ENCODE data around the gene JPT1. TPM values are rescaled to one million over a fixed set of nuclear protein-coding genes. Genes with fewer than 3 reads are reported as not detected.

JPT1 gene
- total and polyA plus RNA-seq, 2 donors (not counting 3 experiments of a cell fraction or from before 2014, with no cell fraction given), result 212 to 352 TPM

GRCh38 chr17:75194879-75195278 is 40.6 kb upstream of the JPT1 start:
- Histone ChIP-seq H3K4me2 (ENCODE audit: insufficient read depth, low read length) (no peak overlapping the region), H3K9me1 (replicated peaks; ENCODE audit: control insufficient read depth, extremely low read depth, insufficient read depth, low read length) (no peaks in the 10 kb centered on the region), H3K27ac (ENCODE audit: insufficient read depth, low read depth, low read length) (no peak overlapping the region), H3K27me3 (ENCODE audit: control insufficient read depth in 2 of 2, insufficient read depth in 2 of 2, low read length in 2 of 2) (no peaks in the 10 kb centered on the region), H3K9ac (replicated peaks; ENCODE audit: extremely low read depth, insufficient read depth, low read length) (no peak overlapping the region), H4K20me1 (replicated peaks; ENCODE audit: control insufficient read depth, extremely low read depth, insufficient read depth, low read length) (no peaks in the 10 kb centered on the region), H3K4me3 (replicated peaks in 1 of 3; ENCODE audit: insufficient read depth in 1 of 3, low read depth in 1 of 3, low read length in 3 of 3) (no peak overlapping the region), H3K4me1 (ENCODE audit: control insufficient read depth, extremely low read depth, insufficient read depth, low read length) (no peaks in the 10 kb centered on the region), H3K9me3 (replicated peaks; ENCODE audit: control insufficient read depth, insufficient read depth, low read length) (no peaks in the 10 kb centered on the region), H3K79me2 (ENCODE audit: control insufficient read depth, insufficient read depth, low read length) (no peaks in the 10 kb centered on the region), H3K36me3 (ENCODE audit: control insufficient read depth in 2 of 2, extremely low read depth in 1 of 2, insufficient read depth in 2 of 2, low read length in 2 of 2) (no peaks in the 10 kb centered on the region), H2AFZ (ENCODE audit: low read depth, low read length) (no peak overlapping the region)
- DNase-seq (ENCODE audit: low read depth, low spot score) (no peak), FAIRE-seq (no peak)
- TF ChIP-seq POLR2A (IDR thresholded peaks at IDR 0.05; ENCODE audit: low read depth, low read length), result no peak
- TF ChIP-seq POLR2AphosphoS5 (IDR thresholded peaks at IDR 0.05; ENCODE audit: insufficient read depth, low read depth, low read length), result no peak
- no peak for TF ChIP-seq CTCF (IDR thresholded peaks at IDR 0.05; ENCODE audit: extremely low read depth in 1 of 2, insufficient read depth in 1 of 2, low read depth in 1 of 2, low read length in 2 of 2)
- TF ChIP-seq EZH2 (IDR thresholded peaks at IDR 0.05; ENCODE audit: borderline replicate concordance, low read depth, low read length, severe bottlenecking), result no peak
- no peak for TF ChIP-seq GATA2 (IDR thresholded peaks at IDR 0.05; ENCODE audit: insufficient read depth, insufficient read length, low read depth, low read length)
- TF ChIP-seq MAX (IDR thresholded peaks at IDR 0.05; ENCODE audit: insufficient read depth, insufficient read length), result no peak
- no peak for TF ChIP-seq FOS (IDR thresholded peaks at IDR 0.05; ENCODE audit: borderline replicate concordance, insufficient read depth, low read length)
- TF ChIP-seq MYC (IDR thresholded peaks at IDR 0.05; ENCODE audit: low read depth, low read length), result no peak
- no peak for TF ChIP-seq JUN (IDR thresholded peaks at IDR 0.05; ENCODE audit: borderline replicate concordance, insufficient read depth, insufficient read length, low read depth)
- CTCF ChIA-PET, result no interaction called here
- intact Hi-C loops (cut with micrococcal nuclease), result no loop called here
- POLR2A ChIA-PET, result no interaction called here
- dilution Hi-C loops (cut with MboI; ENCODE audit: extremely low pct_ligation_motif_present, low sequenced_read_pairs), result no loop called here
- BruUV-seq (replicated peaks), result no TSS peak
